Esophagus squamous epithelium (tissue), 5 donors: Measurements from ENCODE around the gene NEUROD2. TPM values are rescaled to one million over a fixed set of nuclear protein-coding genes. Genes with fewer than 3 reads are reported as not detected.

Source experiments
- DNase-seq: peaks from one replicate; lab custom pipeline; 2025; lab: John Stamatoyannopoulos, UW
- H3K27ac ChIP-seq, 4 donors: fragments of 200-600 bp; sonication (generic); one replicate each; pipeline ENCODE4 v1.5.1; 2016 to 2019; ENCODE audit warnings: mild to moderate bottlenecking in 1 of 4
- H3K27me3 ChIP-seq, 4 donors: fragments of 200-600 bp; sonication (generic); 1 replicate in 3 of 4; 2 replicates in 1 of 4; pipeline versions ENCODE4 v1.5.1 to v1.6.0; 2017 to 2021; ENCODE audit warnings: antibody characterized with exemption in 1 of 4
- H3K36me3 ChIP-seq, 3 donors: fragments of 200-600 bp; sonication (generic); one replicate each; pipeline ENCODE4 v1.5.1; 2016 to 2019
- H3K4me1 ChIP-seq, 3 donors: fragments of 200-600 bp; sonication (generic); one replicate each; pipeline ENCODE4 v1.5.1; 2017 to 2019
- H3K4me3 ChIP-seq, 4 donors: fragments of 200-600 bp; sonication (generic); 1 replicate in 3 of 4; 2 replicates in 1 of 4; pipeline ENCODE4 v1.5.1; 2016 to 2019; ENCODE audit warnings: mild to moderate bottlenecking in 2 of 4, moderate library complexity in 1 of 4
- H3K9me3 ChIP-seq, 3 donors: fragments of 200-600 bp; sonication (generic); one replicate each; pipeline ENCODE4 v1.5.1; 2016 to 2019
- CTCF ChIP-seq, 6 experiments: fragments of 450-650 bp in 4 of 6; fragments of 200-600 bp in 2 of 6; sonication (generic) in 2 of 6; IDR thresholded peaks; one replicate each; pipeline ENCODE4 v1.5.1; 2016 to 2019; ENCODE audit warnings: antibody characterized with exemption in 6 of 6, mild to moderate bottlenecking in 4 of 6, moderate library complexity in 4 of 6
- POLR2A ChIP-seq, 4 donors: fragments of 450-650 bp; IDR thresholded peaks; one replicate each; pipeline ENCODE4 v1.6.1; 2017; ENCODE audit warnings: antibody characterized with exemption in 4 of 4, mild to moderate bottlenecking in 4 of 4, moderate library complexity in 3 of 4
- WGBS, 2 donors: methylation state at CpG; one replicate each; pipeline ENCODE4 v1.1.5; 2018; 5-methylcytosine and 5-hydroxymethylcytosine counted together
- intact Hi-C: fragments of 100-400 bp; cut with DNase I; formaldehyde crosslinking; loops from one replicate; pipeline ENCODE4 v1.15.0; 2022
- total RNA-seq, 4 donors: library from RNA; depleted of rRNA; stranded (reverse); fragments of >200 nt; gene quantifications; one replicate each; pipeline ENCODE4 v1.1.0, GENCODE V29; 2016
- donor health status: DM: yes; HTN: yes; CAD: no.

Gene NEUROD2
- total RNA-seq, 4 donors from 2014 or later: not detected

GRCh38 chr17:39597372-39598046 lies 10.2 kb downstream of the NEUROD2 start:
- Histone ChIP-seq H3K9me3 (no peaks in the 10 kb centered on the region), H3K36me3 (no peaks in the 10 kb centered on the region), H3K27ac (no peak overlapping the region), H3K4me3 (no peak overlapping the region), H3K27me3 (peaks cover 40 to 100% (median 60%) of the 10 kb centered on the region in 4 donors), H3K4me1 (peaks cover 13 to 36% (median 15%) of the 10 kb centered on the region in 3 donors)
- 11 to 14% methylated on average over 9 to 10 of the region's 22 CpGs for WGBS, 2 donors
- TF ChIP-seq CTCF (IDR thresholded peaks at IDR 0.05): no peak
- TF ChIP-seq POLR2A (IDR thresholded peaks at IDR 0.05): no peak
- DNase-seq: no peak
- intact Hi-C loops: no loop called here

GRCh38 chr17:39596543-39597267 lies 11.0 kb downstream of the NEUROD2 start:
- Histone ChIP-seq H3K27me3 (peaks cover 40 to 100% (median 57%) of the 10 kb centered on the region in 4 donors), H3K4me3 (no peak overlapping the region), H3K36me3 (no peaks in the 10 kb centered on the region), H3K4me1 (peaks cover 13 to 36% (median 15%) of the 10 kb centered on the region in 3 donors), H3K27ac (no peak overlapping the region), H3K9me3 (no peaks in the 10 kb centered on the region)
- no peak for DNase-seq
- WGBS, 2 donors: 5 to 9% methylated on average over 9 to 17 of the region's 47 CpGs
- intact Hi-C loops: no loop called here
- TF ChIP-seq POLR2A (IDR thresholded peaks at IDR 0.05) (no peak), CTCF (IDR thresholded peaks at IDR 0.05) (no peak)

- no peak for TF ChIP-seq CTCF (IDR thresholded peaks at IDR 0.05)
- TF ChIP-seq POLR2A (IDR thresholded peaks at IDR 0.05): no peak
- 30 to 32% methylated on average over 10 to 11 of the region's 11 CpGs for WGBS, 2 donors
- H3K4me3 ChIP-seq: no peak overlapping the region
- peaks cover 40 to 99% (median 53%) of the 10 kb centered on the region in 4 donors for H3K27me3 ChIP-seq
- peaks cover 13 to 36% (median 15%) of the 10 kb centered on the region in 3 donors for H3K4me1 ChIP-seq
- H3K9me3 ChIP-seq: no peaks in the 10 kb centered on the region
- H3K27ac ChIP-seq: no peak overlapping the region
- intact Hi-C loops: no loop called here
- DNase-seq: no peak
- H3K36me3 ChIP-seq: no peaks in the 10 kb centered on the region
These were observed 11.7 kb downstream of the NEUROD2 start for GRCh38 chr17:39595928-39596510.

- TF ChIP-seq CTCF (IDR thresholded peaks at IDR 0.05) (no peak), POLR2A (IDR thresholded peaks at IDR 0.05) (no peak)
- no peak overlapping the region for H3K27ac ChIP-seq
- H3K4me1 ChIP-seq: peaks cover 13 to 36% (median 15%) of the 10 kb centered on the region in 3 donors
- no peak for DNase-seq
- H3K27me3 ChIP-seq: peaks cover 39 to 92% (median 46%) of the 10 kb centered on the region in 4 donors
- intact Hi-C loops: no loop called here
- H3K4me3 ChIP-seq: no peak overlapping the region
- no peaks in the 10 kb centered on the region for H3K9me3 ChIP-seq
- WGBS, 2 donors: 26% methylated on average over 4 of the region's 4 CpGs
- no peaks in the 10 kb centered on the region for H3K36me3 ChIP-seq
These were observed 12.4 kb downstream of the NEUROD2 start for GRCh38 chr17:39595294-39595693.

- Histone ChIP-seq H3K9me3 (no peaks in the 10 kb centered on the region), H3K27ac (no peak overlapping the region), H3K27me3 (peaks cover 20 to 73% (median 27%) of the 10 kb centered on the region in 4 donors), H3K4me3 (no peak overlapping the region), H3K4me1 (peaks cover 0 to 18% (median under 1%) of the 10 kb centered on the region in 3 donors), H3K36me3 (no peaks in the 10 kb centered on the region)
- DNase-seq: no peak
- intact Hi-C loops: no loop called here
- WGBS, 2 donors: 76 to 77% methylated on average over 2 of the region's 2 CpGs
- TF ChIP-seq POLR2A (IDR thresholded peaks at IDR 0.05) (no peak), CTCF (IDR thresholded peaks at IDR 0.05) (no peak)
These were observed 14.3 kb downstream of the NEUROD2 start for GRCh38 chr17:39593371-39593770.
